GM12864 (cell line): ENCODE measurements around the gene LEMD3.

ENCODE experiments used
- DNase-seq: peaks from one replicate; pipeline ENCODE4 v3.0.0-alpha.2; 2011; ENCODE audit warnings: low read depth
- H3K4me3 ChIP-seq: 2 replicates; pipeline ENCODE4 v1.5.1; 2011; ENCODE audit warnings: mild to moderate bottlenecking, low read depth, low read length, control low read depth
- CTCF ChIP-seq: IDR thresholded peaks from 2 replicates; pipeline ENCODE4 v1.5.1; 2011; ENCODE audit warnings: low read depth, mild to moderate bottlenecking, moderate library complexity, low read length, control low read depth, inconsistent platforms; ENCODE audit errors: missing control alignments

The LEMD3 gene

DNA sequence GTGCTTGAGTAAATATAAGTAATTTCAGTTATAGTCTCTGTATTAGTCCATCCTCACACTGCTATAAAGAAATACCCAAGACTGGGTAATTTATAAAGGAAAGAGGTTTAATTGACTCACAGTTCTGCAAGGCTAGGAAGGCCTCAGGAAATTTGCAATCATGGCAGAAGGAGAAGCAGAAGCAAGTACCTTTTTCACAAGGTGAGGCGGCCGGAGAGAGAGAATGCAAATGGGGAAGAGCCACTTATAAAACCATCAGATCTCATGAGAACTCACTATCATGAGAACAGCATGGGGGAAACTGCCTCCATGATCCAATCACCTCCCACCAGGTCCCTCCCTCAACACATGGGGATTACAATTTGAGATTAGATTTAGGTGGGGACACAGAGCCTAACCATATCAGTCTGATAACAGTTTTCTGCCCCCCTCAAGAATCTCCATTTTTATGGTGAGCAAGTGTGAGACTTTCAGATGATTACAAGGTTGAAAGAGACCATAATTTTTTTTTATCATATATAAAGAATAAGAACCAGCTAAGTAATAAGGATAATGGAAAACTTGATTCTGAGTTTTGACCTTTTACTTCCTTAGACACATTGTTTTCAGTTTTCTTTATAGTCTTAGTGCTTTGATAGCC is 35.6 kb downstream of the LEMD3 start:
- H3K4me3 ChIP-seq = no peak overlapping the region
- TF ChIP-seq CTCF = no peak
- no peak for DNase-seq

DNA sequence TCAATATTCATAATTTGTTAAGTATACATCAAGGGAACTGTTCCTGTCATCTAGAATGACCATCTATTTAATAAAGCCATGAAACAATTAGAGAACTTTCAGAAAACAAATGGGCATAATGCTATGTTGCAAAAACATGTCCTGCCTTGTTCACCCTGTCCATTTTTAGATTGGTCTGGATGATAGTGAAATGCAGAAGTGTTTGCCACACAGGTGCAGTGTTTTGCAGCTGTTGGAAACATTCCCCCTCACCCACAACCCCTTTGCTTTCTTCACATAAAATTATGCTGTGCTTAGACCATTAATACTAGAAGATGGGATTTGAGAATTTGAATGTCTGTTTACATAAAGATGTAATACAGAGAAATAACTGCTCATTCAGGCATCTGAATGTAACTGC is 36.5 kb downstream of the LEMD3 start:
- TF ChIP-seq CTCF = no peak
- no peak for DNase-seq

DNA sequence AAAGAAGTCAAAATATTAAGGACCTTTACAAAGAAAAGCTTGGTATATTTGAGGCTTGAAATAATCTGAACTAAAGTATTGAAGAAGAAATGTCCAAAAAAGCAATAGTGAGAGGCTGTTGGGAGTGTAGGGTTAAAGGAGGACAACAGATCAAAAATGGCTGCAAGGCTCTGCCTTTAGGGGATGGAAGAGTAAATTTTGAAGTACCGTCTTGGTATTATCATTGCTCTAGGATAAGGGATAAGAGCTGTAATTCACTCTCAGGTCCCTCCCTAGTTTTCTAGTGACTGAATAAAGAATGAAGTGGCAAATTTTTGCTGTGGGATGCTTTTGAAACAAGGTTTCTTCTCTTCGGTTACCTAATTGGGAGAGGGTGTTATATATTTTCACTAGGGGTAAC is 38.7 kb downstream of the LEMD3 start:
- no peak overlapping the region for H3K4me3 ChIP-seq
- no peak for TF ChIP-seq CTCF
- DNase-seq = no peak

More for the DNA sequence above, 36.5 kb downstream of the LEMD3 start:
- no peak overlapping the region for H3K4me3 ChIP-seq

DNA sequence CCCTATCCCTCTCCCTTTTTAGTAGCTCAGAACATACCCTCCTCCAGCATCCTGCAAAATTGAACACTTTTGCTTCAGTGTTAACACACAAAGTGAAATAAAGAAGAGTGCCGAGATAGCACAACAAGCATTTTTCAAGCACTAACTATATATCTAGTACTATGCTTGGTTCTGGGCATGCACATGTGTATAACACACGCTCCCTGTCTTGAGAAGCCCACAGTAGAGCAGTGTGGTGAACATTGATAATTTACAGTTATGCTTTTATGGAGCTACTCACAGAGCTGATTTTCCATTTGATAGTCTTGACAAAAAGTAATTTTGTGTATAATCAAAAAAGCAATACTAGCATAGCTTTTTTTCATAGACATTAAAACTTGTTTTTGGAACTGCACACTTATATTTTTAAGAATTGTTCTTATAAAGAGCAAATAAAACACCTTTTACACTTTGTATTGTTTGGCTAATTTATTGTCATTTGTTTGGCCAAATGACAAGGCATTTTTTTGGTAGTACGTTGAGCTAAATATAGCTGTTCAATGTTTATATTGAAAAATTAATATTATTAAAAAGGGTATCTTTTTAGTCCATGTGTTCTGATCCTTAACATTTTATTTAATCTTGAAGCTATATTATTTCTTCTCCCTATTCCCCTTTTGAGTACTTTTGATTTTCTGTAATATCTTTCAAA is 39.7 kb downstream of the LEMD3 start:
- no peak for DNase-seq
- TF ChIP-seq CTCF = no peak
- no peak overlapping the region for H3K4me3 ChIP-seq

DNA sequence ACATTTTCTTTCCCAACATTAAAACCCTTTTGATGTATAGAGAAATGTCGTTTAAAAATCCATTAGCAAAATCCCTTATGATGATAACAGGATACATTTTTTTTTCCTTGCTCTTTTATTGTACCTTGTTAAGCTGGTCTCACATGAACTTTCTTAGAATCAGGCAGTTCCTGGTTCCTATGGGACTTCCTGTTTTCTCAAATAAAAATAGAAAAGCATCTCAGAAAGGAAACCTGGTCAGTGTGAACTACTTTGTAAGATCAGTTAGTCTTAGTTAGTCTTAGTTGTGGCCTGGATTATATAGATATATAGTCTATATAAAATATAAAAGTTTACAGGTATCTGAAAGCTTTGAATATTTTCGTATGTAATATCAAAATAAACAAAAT is 40.3 kb downstream of the LEMD3 start:
- H3K4me3 ChIP-seq = no peak overlapping the region
- TF ChIP-seq CTCF = no peak
- DNase-seq = peak; percentile 48

- H3K4me3 ChIP-seq = no peak overlapping the region
- no peak for DNase-seq
- TF ChIP-seq CTCF = no peak
Measured at GRCh38 chr12:65217086-65217485, 47.7 kb downstream of the LEMD3 start.

DNA sequence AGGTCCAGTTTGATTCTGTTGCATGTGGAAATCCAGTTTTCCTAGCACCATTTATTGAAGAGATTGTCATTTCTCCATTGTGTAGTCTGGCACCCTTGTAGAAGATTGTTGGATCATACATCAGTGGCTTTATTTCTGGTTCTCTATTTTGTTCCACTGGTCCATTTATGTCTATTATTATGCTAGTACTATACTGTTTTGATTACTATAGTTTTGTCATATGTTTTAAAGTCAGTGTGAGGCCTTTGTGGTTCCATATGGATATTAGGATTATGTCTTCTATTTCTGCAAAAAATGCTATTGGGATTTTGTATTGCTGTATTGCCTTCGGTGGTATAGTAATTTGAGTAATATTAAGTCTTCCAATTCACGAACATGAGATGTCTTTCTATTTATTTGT is 51.4 kb downstream of the LEMD3 start:
- H3K4me3 ChIP-seq = no peak overlapping the region
- no peak for DNase-seq
- TF ChIP-seq CTCF = no peak
